ENCODE data around the gene FMNL2.
A peak's percentile ranks its signal among the peaks of the same experiment; 100 is the strongest.

The FMNL2 gene

DNA sequence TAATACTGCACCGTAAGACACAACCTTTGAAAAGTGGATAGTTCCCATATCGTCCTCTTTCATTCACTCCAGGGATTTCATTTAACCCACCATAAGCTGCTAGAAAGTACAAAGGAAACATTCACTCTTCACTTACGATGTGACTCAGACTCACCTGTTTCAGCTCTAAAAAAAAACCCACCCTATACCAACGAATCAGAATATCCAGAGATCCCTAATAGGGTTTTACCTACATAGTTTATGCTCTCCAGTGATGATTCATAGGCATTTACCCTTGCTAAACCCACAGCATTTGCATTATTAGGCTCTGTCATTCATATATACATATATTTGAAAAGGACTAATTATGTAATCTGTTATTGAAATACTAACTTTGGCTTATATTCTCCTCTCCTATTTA lies 322.1 kb downstream of the FMNL2 start:
- Mint-ChIP-seq H3K4me1 (no peaks in the 10 kb centered on the region), H3K27me3 (no peaks in the 10 kb centered on the region), H3K9me3 (no peaks in the 10 kb centered on the region), H3K36me3 (peaks cover 47% of the 10 kb centered on the region), H3K27ac (peak overlapping the region; percentile 36), H3K4me3 (no peak overlapping the region)
- no peak for DNase-seq
- CTCF ChIA-PET = no interaction called here

GRCh38 chr2:152658221-152658620 lies 323.2 kb downstream of the FMNL2 start:
- CTCF ChIA-PET = no interaction called here
- no peaks in the 10 kb centered on the region for H3K9me3 Mint-ChIP-seq
- no peak for DNase-seq
- no peaks in the 10 kb centered on the region for H3K27me3 Mint-ChIP-seq
- no peak overlapping the region for H3K27ac Mint-ChIP-seq
- peaks cover 49% of the 10 kb centered on the region for H3K36me3 Mint-ChIP-seq
- H3K4me1 Mint-ChIP-seq = no peaks in the 10 kb centered on the region
- no peak overlapping the region for H3K4me3 Mint-ChIP-seq

- no peak for DNase-seq
- H3K4me3 Mint-ChIP-seq = no peak overlapping the region
- CTCF ChIA-PET = no interaction called here
- H3K9me3 Mint-ChIP-seq = no peaks in the 10 kb centered on the region
- H3K4me1 Mint-ChIP-seq = no peaks in the 10 kb centered on the region
- H3K36me3 Mint-ChIP-seq = peaks cover 56% of the 10 kb centered on the region
- H3K27ac Mint-ChIP-seq = no peak overlapping the region
- no peaks in the 10 kb centered on the region for H3K27me3 Mint-ChIP-seq
These were observed 326.1 kb downstream of the FMNL2 start for GRCh38 chr2:152661076-152661475.

DNA sequence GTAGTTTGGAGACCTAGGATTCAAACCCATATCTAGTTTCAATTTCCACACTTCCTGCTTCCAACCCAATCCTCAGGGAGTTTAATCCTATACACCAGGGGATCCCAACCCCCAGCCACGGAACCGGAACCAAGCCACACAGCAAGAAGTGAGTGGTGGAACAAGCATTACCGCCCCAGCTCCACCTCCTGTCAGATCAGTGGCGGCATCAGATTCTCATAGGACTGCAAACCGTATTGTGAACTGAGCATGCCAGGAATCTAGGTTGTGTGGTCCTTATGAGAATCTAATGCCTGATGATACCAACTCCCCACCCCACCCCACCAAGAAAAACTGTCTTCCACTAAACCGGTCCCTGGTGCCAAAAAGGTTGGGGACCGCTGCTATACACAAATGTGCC lies 329.8 kb downstream of the FMNL2 start:
- Mint-ChIP-seq H3K4me3 (no peak overlapping the region), H3K27ac (no peak overlapping the region), H3K9me3 (no peaks in the 10 kb centered on the region), H3K36me3 (peaks cover 52% of the 10 kb centered on the region), H3K27me3 (no peaks in the 10 kb centered on the region), H3K4me1 (no peaks in the 10 kb centered on the region)
- DNase-seq = no peak
- CTCF ChIA-PET = no interaction called here

GRCh38 chr2:152674334-152674733 lies 339.4 kb downstream of the FMNL2 start:
- Mint-ChIP-seq H3K27ac (no peak overlapping the region), H3K4me1 (no peaks in the 10 kb centered on the region), H3K9me3 (no peaks in the 10 kb centered on the region), H3K4me3 (no peak overlapping the region), H3K36me3 (peaks cover 33% of the 10 kb centered on the region), H3K27me3 (no peaks in the 10 kb centered on the region)
- CTCF ChIA-PET = interaction anchor here (1.1 kb wide), 1 partner anchor 42 kb away, joined by 3 read pairs; no protein-coding TSS in a partner anchor
- no peak for DNase-seq

- Mint-ChIP-seq H3K36me3 (peaks cover 34% of the 10 kb centered on the region), H3K4me3 (no peak overlapping the region), H3K27ac (no peak overlapping the region), H3K27me3 (no peaks in the 10 kb centered on the region), H3K4me1 (no peaks in the 10 kb centered on the region), H3K9me3 (no peaks in the 10 kb centered on the region)
- CTCF ChIA-PET = no interaction called here
- DNase-seq = no peak
These were observed 341.5 kb downstream of the FMNL2 start for GRCh38 chr2:152676461-152676860.

- no peaks in the 10 kb centered on the region for H3K9me3 Mint-ChIP-seq
- peaks cover 29% of the 10 kb centered on the region for H3K36me3 Mint-ChIP-seq
- no peak for DNase-seq
- no peak overlapping the region for H3K27ac Mint-ChIP-seq
- CTCF ChIA-PET = no interaction called here
- H3K4me3 Mint-ChIP-seq = no peak overlapping the region
- no peaks in the 10 kb centered on the region for H3K27me3 Mint-ChIP-seq
- no peaks in the 10 kb centered on the region for H3K4me1 Mint-ChIP-seq
These were observed 343.8 kb downstream of the FMNL2 start for GRCh38 chr2:152678808-152679207.

DNA sequence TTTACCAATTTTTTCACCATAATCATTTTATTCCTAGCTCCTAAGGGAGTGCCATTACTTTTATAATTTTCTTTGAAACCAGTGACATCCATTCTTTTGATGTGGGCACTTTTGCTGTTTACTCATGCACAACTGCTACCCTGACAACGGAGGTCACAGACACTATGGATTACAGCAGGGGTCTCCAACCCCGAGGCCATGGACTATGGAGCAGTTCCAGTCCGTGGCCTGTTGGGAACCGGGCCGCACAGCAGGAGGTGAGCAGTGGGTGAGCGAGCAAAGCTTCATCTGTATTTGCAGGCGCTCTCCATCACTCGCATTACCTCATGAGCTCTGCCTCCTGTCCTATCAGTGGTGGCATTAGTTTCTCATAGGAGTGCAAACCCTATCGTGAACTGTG lies 347.7 kb downstream of the FMNL2 start:
- Mint-ChIP-seq H3K27ac (no peak overlapping the region), H3K27me3 (no peaks in the 10 kb centered on the region), H3K9me3 (no peaks in the 10 kb centered on the region), H3K36me3 (peaks cover 27% of the 10 kb centered on the region), H3K4me1 (peaks cover 6% of the 10 kb centered on the region), H3K4me3 (no peak overlapping the region)
- CTCF ChIA-PET = interaction anchor here (1.7 kb wide), 1 partner anchor 60 kb away, joined by 4 read pairs; no protein-coding TSS in a partner anchor
- no peak for DNase-seq

DNA sequence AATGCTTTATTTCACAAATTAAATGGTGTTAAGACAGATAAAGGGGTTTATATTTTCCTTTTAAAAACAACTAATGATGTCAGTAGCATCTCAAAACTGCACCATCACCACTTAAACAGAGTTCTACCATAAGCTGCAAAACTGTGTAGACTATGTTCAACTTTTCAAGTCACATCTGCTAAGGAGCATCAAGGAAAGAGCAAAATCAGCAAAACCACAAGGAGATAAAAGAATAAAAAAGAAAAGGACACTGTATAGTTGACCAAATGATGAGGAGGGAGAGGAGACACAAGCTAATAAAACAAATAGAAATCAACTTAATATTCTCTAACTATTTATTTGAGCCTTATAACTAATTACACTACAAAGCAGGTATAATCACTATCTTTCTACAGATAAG lies 348.4 kb downstream of the FMNL2 start:
- DNase-seq = no peak
- Mint-ChIP-seq H3K9me3 (no peaks in the 10 kb centered on the region), H3K4me1 (peaks cover 6% of the 10 kb centered on the region), H3K4me3 (no peak overlapping the region), H3K27ac (no peak overlapping the region), H3K36me3 (peaks cover 28% of the 10 kb centered on the region), H3K27me3 (no peaks in the 10 kb centered on the region)
- CTCF ChIA-PET = interaction anchor here (1.7 kb wide), 1 partner anchor 59 kb away, joined by 4 read pairs; no protein-coding TSS in a partner anchor

- no peaks in the 10 kb centered on the region for H3K9me3 Mint-ChIP-seq
- H3K4me3 Mint-ChIP-seq = no peak overlapping the region
- CTCF ChIA-PET = no interaction called here
- peaks cover 25% of the 10 kb centered on the region for H3K36me3 Mint-ChIP-seq
- DNase-seq = no peak
- H3K4me1 Mint-ChIP-seq = peaks cover 6% of the 10 kb centered on the region
- H3K27me3 Mint-ChIP-seq = no peaks in the 10 kb centered on the region
- no peak overlapping the region for H3K27ac Mint-ChIP-seq
These were observed 351.3 kb downstream of the FMNL2 start for GRCh38 chr2:152686321-152686720.

DNA sequence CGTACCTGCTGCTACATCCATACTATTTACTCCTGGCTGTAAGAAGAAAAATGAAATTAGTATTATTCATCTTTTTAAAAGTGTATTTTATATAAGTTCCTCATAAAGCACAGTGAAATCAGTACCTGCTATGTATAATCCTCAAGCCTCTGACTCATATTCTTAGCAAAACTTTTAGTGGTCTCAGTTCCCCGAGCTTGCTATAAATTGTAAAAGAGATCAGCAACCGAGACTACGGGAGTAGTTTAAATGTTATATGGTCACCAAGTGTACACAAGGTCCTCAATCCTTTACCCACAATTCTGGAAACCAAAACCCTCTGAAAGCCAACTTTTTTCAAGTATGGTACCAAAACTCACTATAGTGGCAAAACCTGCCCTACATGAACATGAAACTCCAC lies 358.1 kb downstream of the FMNL2 start:
- Mint-ChIP-seq H3K27ac (peak overlapping the region; percentile 11), H3K4me1 (peaks cover 20% of the 10 kb centered on the region), H3K27me3 (no peaks in the 10 kb centered on the region), H3K4me3 (no peak overlapping the region), H3K36me3 (peaks cover 19% of the 10 kb centered on the region), H3K9me3 (no peaks in the 10 kb centered on the region)
- CTCF ChIA-PET = interaction anchor here (1.0 to 1.6 kb wide), 3 partner anchors 11 to 517 kb away, joined by 3 to 9 read pairs (median 3); partner anchors contain the start of gene PRPF40A
- no peak for DNase-seq

GRCh38 chr2:152694161-152694661 lies 359.2 kb downstream of the FMNL2 start:
- Mint-ChIP-seq H3K27ac (peak overlapping the region; percentile 93), H3K27me3 (no peaks in the 10 kb centered on the region), H3K4me3 (peak overlapping the region; percentile 66), H3K4me1 (peaks cover 20% of the 10 kb centered on the region), H3K36me3 (peaks cover 15% of the 10 kb centered on the region), H3K9me3 (no peaks in the 10 kb centered on the region)
- DNase-seq = peak; percentile 51
- CTCF ChIA-PET = interaction anchor here (1.0 to 1.6 kb wide), 3 partner anchors 10 to 518 kb away, joined by 3 to 9 read pairs (median 3); partner anchors contain the start of gene PRPF40A

GRCh38 chr2:152695763-152696162 lies 360.8 kb downstream of the FMNL2 start:
- H3K4me1 Mint-ChIP-seq = peaks cover 24% of the 10 kb centered on the region
- H3K27me3 Mint-ChIP-seq = no peaks in the 10 kb centered on the region
- CTCF ChIA-PET = interaction anchor here (1.8 kb wide), 1 partner anchor 20 kb away, joined by 6 read pairs; no protein-coding TSS in a partner anchor
- no peak overlapping the region for H3K4me3 Mint-ChIP-seq
- no peak for DNase-seq
- peaks cover 22% of the 10 kb centered on the region for H3K36me3 Mint-ChIP-seq
- no peaks in the 10 kb centered on the region for H3K9me3 Mint-ChIP-seq
- H3K27ac Mint-ChIP-seq = no peak overlapping the region

DNA sequence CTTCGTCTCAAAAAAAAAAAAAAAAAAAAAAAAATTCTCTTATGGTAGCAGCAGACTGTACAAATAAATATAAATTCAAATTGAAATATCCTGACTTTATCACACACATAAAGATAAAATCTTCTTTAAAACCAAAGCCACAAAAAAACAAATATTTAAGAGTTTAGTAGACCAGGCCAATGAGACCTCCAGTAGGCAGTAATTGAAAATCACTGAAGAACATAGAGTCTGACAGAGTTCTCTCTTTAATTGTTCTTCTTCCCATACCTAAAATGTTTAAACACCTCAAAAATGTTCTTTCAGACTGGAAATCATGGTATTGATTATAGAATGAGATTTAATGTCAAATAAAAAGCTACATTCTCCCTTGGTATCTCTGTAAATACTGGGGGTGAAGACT lies 361.5 kb downstream of the FMNL2 start:
- CTCF ChIA-PET = interaction anchor here (1.8 kb wide), 1 partner anchor 20 kb away, joined by 6 read pairs; no protein-coding TSS in a partner anchor
- Mint-ChIP-seq H3K4me3 (no peak overlapping the region), H3K4me1 (peaks cover 24% of the 10 kb centered on the region), H3K36me3 (peaks cover 23% of the 10 kb centered on the region), H3K9me3 (peaks cover 4% of the 10 kb centered on the region), H3K27ac (no peak overlapping the region), H3K27me3 (no peaks in the 10 kb centered on the region)
- DNase-seq = no peak

Measured in activated naive CD4-positive, alpha-beta T cell treated with anti-CD3 and anti-CD28 coated beads, Interleukin-2, amount 10 ng/mL, durations not matched to agents 7 days and 5 days (primary cell).